H7 (cell line): ENCODE measurements around the gene TRIM38. TPM values are rescaled to one million over a fixed set of nuclear protein-coding genes. Genes with fewer than 3 reads are reported as not detected.
"Not testable (repeated sequence)": the region's sequence is repeated elsewhere in the genome, so short reads cannot be mapped to it uniquely, and the experiment has no call there.

Experiments
- DNase-seq: peaks from one replicate; pipeline ENCODE4 v3.0.0; 2012
- H3K27me3 ChIP-seq: 2 replicates; pipeline ENCODE4 v1.6.0; 2011; ENCODE audit warnings: mild to moderate bottlenecking, low read length; ENCODE audit not compliant: control insufficient read depth, insufficient read depth
- H3K36me3 ChIP-seq: replicated peaks from 2 replicates; pipeline ENCODE4 v1.5.1; 2011; ENCODE audit warnings: low read length; ENCODE audit not compliant: control insufficient read depth, insufficient read depth
- H3K4me3 ChIP-seq: 2 replicates; pipeline ENCODE4 v1.5.1; 2011; ENCODE audit warnings: low read depth, mild to moderate bottlenecking, control low read depth, low read length, moderate library complexity; ENCODE audit not compliant: insufficient read depth
- total RNA-seq: library from RNA; depleted of rRNA; stranded (reverse); fragments of >200 nt; shearing (Covaris generic); gene quantifications from 2 replicates; pipeline ENCODE4 v1.2.3, GENCODE V29; 2014; rRNA removed

TRIM38 gene, protein sequence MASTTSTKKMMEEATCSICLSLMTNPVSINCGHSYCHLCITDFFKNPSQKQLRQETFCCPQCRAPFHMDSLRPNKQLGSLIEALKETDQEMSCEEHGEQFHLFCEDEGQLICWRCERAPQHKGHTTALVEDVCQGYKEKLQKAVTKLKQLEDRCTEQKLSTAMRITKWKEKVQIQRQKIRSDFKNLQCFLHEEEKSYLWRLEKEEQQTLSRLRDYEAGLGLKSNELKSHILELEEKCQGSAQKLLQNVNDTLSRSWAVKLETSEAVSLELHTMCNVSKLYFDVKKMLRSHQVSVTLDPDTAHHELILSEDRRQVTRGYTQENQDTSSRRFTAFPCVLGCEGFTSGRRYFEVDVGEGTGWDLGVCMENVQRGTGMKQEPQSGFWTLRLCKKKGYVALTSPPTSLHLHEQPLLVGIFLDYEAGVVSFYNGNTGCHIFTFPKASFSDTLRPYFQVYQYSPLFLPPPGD
- total RNA-seq = 1.0 and 2.3 TPM in 2 replicates

DNA sequence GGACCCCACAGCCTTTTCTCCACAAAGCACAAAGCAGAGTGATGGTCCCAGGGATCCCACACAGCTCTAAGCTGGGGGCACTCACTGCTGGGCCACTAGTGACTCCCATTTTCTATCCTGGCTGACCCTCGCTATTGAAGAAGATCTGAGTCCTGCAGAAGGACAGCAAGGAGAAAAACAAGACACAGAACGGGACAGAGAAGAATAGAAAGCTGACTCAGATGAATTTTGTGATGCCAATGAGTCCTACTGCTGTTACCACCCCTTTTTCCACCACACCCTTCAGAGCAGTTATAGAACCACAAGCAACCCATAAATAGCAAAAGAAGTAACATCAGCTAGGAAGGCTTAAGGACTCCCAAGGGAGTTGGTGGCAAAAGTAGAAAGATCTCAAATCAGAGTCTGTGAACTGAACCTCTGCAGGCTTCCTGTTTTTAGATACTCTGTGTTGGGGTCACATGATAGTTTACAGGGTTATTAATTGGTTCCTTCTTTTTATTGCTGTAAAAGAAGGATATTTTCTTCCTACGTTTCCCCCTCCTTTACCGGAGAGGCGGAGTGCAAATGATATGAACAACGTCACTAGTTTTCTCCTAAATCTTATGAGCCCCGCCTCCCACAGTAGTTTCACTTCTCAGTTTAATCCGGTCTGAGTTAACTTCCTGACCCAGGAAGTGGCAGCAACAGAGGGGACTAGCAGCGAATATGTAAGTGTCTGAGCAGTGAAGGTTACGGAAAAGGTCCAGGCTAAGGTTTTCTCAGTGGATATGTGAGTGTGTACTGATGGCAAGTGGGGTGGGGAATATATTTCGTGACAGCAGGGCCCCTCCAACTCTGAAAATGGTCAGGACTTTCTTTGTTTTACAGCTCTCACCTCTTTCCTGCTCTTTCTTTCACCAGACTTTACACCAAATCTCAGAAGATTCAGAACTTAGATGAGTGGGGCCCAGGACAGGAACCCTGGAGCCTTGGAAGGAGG lies at the start of gene TRIM38:
TSS of gene TRIM38 (plus strand) at position 654 of the 979 bp plus-strand sequence. CDS start 3,721 bp downstream, outside the sequence.
- H3K4me3 ChIP-seq = peak within 1 kb of the TSS; percentile 27

DNA sequence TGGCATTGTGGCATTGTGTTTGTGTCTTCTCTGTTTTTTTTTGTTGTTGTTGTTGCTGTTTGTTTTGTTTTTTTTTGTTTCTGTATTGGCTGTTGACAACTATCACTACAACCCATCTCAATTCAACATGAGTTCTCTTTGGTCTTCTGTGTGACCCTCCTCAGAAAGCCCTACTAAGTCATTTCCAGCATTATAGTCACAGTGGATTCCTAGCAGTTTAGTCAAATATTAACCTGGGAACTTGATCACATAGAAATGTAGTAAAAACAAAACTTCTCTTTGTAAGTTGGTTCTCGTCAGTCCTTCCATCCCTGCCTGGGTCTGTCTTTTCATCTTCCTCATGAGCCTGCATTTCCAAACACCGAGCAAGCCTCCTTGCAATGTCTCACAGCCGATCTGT lies 48.9 kb upstream of the TRIM38 start:
- Histone ChIP-seq H3K36me3 (no peaks in the 10 kb centered on the region), H3K4me3 (no peak overlapping the region), H3K27me3 (no peaks in the 10 kb centered on the region)
- no peak for DNase-seq

More for the DNA sequence above, at the start of gene TRIM38:
- Histone ChIP-seq H3K27me3 (no peaks in the 10 kb centered on the region; the same call in 1 of the 2 replicates), H3K36me3 (no peaks in the 10 kb centered on the region)
- peak; percentile 18 for DNase-seq

DNA sequence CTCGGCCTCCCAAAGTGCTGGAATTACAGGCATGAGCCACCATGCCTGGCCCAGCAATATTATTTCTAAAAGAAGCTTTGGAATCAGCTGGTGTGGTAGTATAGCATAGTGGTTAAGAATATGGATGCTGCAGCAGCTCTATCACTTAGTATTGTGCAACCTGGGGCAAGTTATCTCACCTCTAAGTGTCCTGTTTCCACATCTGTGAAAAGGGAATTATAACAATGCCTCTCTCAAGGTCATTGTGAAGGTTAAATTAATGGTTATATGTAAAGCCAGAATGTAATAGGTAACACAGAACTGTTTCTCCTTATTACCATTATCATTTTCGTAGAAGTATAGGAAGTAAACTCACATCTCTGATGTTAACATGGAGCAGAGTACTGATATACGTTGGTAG lies 46.3 kb upstream of the TRIM38 start:
- Histone ChIP-seq H3K27me3 (no peaks in the 10 kb centered on the region), H3K4me3 (no peak overlapping the region), H3K36me3 (no peaks in the 10 kb centered on the region)
- DNase-seq = no peak

DNA sequence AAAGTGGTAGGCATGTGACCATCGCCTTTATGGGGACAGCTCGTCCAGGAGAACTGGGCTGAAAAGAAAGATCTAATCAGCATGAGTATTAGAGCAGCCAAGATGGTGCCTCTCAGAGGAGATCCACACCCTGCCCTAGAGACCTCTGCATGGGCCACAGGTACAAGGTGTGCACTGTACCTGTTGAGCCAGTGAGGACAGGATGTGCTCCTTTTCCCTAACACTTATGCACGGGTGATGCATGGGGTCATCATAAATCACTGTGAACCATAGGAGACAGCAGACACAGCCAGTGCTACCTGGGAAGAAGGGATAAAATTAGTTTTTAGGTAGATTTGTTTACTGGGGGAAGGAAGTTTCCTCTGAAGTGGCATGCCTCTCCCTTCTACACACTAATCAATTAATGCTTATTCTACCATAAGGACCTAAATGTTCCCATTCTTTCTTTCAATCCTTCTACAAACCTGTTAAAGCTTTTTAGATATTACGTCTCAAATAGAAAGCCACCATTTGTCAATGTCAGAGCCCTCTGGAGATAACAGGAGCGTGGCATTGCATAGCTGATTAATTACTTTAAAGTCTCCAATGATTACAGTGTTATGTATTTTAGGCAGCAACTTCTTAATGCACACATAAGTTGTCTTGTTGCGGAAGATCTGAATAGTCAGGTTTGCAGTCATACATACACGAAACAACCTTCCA lies 45.7 kb upstream of the TRIM38 start:
- Histone ChIP-seq H3K27me3 (no peaks in the 10 kb centered on the region), H3K4me3 (no peak overlapping the region), H3K36me3 (no peaks in the 10 kb centered on the region)
- DNase-seq = no peak

DNA sequence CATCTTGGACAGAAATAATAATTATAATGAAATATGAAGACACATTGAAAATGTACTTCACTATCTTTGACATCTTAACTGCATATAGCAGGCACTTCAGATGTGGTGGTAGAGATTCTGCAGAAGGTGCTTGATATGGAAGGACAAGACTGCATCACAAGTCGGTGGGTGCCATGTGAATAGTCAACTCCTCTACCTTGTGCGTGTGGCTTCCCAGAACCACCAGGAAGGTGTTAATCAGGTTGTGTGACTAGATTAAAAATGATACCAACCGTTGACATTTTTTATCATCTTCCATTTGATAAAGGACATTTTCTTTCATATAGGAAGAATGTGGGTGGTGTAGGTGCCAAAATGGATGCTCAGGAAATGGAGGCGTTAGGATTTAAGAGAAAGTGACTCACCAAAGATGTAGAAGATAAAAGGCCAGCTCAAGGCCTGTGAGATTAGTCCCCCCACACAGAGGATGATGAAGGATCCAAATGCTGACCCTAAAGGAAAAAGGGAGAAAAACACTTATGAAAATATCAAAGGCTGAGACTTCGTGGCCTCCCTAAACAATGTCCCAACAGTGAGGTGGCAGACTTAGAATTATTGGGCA lies 44.4 kb upstream of the TRIM38 start:
- Histone ChIP-seq H3K4me3 (no peak overlapping the region), H3K27me3 (no peaks in the 10 kb centered on the region), H3K36me3 (no peaks in the 10 kb centered on the region)
- DNase-seq = no peak

DNA sequence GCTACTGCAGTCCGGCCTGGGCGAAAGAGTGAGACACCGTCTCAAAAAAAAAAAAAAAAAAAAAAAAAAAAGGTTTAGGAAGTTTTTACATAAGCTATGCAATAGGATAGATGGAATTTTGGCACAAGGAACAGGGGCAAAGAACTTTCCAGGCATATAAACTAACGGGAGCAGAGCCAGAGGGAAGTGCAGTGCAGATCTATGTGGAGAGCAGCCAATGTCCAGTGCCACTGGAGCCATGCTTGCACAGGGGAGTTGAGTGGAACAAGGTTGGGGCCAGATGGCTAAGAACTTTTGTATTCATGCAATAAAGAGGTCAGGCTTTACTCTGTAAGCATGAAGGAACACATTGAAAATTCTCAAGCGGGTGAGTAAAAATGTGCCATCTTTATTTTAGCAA lies 42.9 kb upstream of the TRIM38 start:
- Histone ChIP-seq H3K4me3 (no peak overlapping the region), H3K36me3 (no peaks in the 10 kb centered on the region), H3K27me3 (no peaks in the 10 kb centered on the region)
- no peak for DNase-seq

DNA sequence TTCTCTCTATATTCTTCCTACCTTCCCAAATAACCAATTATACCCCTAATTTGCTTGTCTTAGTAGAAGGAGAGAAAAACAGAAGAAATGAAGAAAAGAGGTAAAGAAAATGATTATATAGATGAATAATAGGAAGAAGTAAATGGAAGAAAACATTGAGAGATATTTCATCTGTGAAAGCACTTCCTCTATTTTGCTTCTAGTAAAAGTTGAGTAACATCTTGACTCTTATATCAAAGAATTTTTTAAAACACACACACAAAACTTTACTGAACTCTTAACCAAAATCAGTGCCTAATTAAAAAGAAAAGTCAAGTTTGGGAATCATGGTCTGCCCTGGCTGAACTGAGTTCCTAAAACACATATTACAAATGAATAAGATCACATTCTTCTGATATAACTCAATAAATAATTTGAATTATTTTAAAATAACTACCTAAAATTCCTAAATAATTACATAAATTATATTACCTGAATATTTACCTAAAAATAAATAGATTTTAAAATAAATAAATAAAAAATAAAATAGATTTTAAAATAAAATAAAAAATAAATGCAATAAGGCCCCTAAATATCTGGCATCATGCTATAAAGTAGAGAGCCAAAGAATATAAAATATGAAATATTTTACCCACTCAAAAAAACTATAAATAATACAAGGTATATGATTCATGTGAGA lies 40.9 kb upstream of the TRIM38 start:
- no peaks in the 10 kb centered on the region for H3K36me3 ChIP-seq
- H3K4me3 ChIP-seq = no peak overlapping the region
- no peaks in the 10 kb centered on the region for H3K27me3 ChIP-seq
- no peak for DNase-seq

DNA sequence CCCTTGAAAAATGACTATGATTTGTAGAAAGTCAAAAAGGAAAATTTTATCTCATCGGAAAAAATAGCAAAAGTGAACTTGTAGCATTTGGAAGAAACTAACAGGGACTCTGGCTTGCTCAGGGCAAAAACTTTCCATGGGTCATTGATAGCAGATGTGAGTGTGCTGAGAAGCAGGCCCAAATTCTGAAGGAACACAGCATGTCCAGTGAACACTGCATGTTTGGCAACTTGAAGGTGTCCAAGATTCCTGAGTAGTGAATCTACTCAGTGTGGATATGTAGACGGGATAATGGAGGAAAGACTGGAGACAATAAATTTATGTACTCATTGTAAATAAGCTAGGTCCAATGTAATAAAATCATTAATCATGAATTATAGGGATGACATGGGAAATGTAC lies 40.3 kb upstream of the TRIM38 start:
- Histone ChIP-seq H3K36me3 (no peaks in the 10 kb centered on the region), H3K4me3 (no peak overlapping the region), H3K27me3 (no peaks in the 10 kb centered on the region)
- no peak for DNase-seq

DNA sequence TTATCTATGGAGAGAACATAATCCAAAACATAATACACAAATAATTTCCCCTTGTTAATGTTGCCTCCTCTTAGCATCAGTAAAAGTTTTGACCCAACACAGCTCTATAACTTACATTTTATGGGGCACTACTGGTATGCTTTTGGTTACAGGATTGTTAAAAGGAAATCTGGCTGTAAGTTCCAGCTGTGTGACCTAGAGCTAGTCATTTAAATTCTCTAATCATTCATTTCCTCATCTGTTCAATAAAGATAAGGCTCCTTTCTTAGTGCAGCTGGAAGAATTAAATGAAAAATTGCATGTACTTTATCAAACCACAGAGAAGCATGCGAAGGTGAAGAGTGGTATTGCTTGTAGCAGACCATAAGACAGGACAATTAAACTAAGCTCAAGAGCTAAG lies 36.7 kb upstream of the TRIM38 start:
- Histone ChIP-seq H3K36me3 (no peaks in the 10 kb centered on the region), H3K4me3 (no peak overlapping the region), H3K27me3 (no peaks in the 10 kb centered on the region)
- no peak for DNase-seq

DNA sequence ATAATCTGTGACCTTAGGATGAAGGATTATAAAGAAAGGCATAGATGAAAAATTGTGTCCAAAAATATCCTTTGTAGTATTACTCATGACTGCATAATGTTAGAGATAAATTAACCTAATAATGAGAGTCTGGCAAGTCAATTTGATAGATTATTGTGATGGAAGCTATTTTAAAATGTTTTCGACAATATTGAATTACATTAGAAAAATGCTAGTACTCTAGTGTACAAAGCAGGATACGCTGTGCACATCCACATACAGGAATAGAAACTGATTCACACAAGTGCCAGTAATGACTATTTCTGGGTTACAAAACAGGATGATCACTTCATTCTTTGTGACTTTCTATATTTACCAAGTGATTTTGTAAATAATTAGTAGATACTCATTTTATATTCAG lies 35.4 kb upstream of the TRIM38 start:
- Histone ChIP-seq H3K36me3 (no peaks in the 10 kb centered on the region), H3K27me3 (no peaks in the 10 kb centered on the region), H3K4me3 (no peak overlapping the region)
- DNase-seq = no peak

DNA sequence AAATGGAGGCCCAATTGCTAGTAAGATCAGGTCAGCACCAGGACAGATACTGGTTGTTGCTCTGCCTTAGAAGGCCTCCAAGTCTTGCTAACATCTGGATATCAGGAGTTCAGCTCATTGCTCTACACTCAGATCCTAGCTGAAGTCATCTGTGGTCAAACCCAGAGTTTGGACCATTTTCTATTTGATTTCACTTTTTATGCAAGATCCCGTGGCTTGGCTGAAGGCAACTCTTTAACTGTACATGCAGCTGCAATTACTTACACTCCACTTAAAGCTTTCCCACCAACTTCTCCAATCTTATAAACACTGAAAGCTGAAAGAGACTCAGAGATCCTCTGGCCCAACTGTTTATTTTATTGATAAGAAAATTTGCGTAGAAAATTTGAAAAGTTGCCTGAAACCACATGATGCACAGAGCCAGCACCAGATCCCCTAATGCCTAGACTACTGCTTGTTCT lies 34.8 kb upstream of the TRIM38 start:
- Histone ChIP-seq H3K36me3 (no peaks in the 10 kb centered on the region), H3K27me3 (no peaks in the 10 kb centered on the region), H3K4me3 (no peak overlapping the region)
- no peak for DNase-seq

DNA sequence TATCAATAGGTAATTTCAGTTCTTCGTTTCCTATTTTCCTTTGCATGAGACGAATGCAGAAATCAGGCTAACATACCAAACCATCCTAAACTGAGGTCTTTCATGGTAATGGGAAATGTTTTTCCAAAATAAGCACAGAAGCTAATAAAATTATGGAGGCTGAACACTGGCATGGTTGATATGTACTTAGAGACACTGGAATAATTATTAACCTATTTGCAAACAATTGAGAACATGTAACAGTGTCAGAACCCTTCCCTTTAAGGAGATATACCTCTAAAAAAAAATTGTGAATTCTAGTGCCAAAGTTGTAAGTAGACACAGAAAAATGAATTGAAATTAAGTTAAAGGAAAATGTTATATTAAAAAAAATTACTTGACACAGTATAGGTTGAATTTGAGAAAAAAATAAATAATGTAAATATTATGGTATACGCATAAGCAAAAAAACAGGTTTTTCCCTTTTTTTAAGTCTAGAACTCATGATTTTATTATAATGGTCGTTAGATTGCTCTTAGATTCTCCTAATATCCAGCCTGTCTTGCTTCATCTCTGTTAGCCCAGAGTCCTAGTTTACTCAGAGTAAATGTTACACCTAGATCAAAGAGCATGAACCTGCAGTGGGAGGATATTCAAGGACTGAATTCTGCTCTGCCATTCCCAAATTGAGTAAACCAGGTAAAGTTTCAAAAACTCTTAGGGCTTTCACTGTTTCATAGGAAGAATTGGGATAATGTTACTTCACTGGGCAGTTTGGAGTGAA lies 33.9 kb upstream of the TRIM38 start:
- no peak for DNase-seq
- Histone ChIP-seq H3K27me3 (no peaks in the 10 kb centered on the region), H3K4me3 (no peak overlapping the region), H3K36me3 (no peaks in the 10 kb centered on the region)

DNA sequence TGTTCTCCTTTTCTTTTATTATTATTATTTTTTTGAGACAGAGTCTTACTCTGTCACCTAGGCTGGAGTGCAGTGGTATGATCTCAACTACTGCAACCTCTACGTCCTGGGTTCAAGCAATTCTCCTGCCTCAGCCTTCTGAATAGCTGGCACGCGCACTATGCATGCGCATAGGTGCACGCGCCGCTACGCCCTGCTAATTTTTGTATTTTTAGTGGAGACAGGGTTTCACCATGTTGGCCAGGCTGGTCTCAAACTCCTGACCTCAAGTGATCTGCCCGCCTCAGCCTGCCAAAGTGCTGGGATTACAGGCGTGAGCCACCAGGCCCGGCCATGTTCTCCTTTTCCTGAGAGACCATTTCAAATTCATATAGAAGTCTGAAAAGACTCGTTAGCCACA lies 32.8 kb upstream of the TRIM38 start:
- H3K36me3 ChIP-seq = not testable (repeated sequence)

More for the DNA sequence above, 32.8 kb upstream of the TRIM38 start:
- not testable (repeated sequence) for DNase-seq, H3K4me3 ChIP-seq, H3K27me3 ChIP-seq
